HG02973 (cell line): ENCODE data around the gene KBTBD13.

Experiments used
- ATAC-seq: cut with Tn5 transposase; IDR thresholded peaks from one replicate; pipeline ENCODE4 v1.9.1; 2021; ENCODE audit warnings: moderate library complexity; ENCODE audit not compliant: unreplicated experiment

The KBTBD13 gene

DNA sequence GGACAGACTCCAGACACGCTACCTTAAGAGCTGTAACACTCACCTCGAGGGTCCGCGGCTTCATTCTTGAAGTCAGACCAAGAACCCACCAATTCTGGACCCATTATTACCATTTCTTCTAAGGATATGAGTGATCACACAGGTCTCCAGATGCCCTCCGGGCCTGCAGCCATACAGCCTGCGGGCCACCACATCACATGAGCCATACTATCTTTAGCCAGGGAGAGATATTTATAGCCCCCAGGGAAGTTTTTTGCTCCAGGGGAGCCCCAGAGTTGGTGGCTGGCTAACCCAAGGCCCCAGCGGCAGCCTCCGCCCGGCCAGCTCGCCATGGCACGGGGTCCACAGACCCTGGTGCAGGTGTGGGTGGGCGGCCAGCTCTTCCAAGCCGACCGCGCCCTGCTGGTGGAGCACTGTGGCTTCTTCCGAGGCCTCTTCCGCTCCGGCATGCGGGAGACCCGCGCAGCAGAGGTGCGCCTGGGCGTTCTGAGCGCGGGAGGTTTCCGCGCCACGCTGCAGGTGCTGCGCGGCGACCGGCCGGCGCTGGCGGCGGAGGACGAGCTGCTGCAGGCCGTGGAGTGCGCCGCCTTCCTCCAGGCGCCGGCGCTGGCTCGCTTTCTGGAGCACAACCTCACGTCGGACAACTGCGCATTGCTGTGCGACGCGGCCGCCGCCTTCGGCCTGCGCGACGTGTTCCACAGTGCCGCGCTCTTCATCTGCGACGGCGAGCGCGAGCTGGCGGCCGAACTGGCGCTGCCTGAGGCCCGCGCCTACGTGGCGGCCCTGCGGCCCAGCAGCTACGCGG lies at the start of gene KBTBD13:
Gene KBTBD13, plus strand, starts transcription at position 261 of the 805 bp plus-strand sequence. Its CDS starts 70 bp downstream, at position 331.
- no peak for ATAC-seq

DNA sequence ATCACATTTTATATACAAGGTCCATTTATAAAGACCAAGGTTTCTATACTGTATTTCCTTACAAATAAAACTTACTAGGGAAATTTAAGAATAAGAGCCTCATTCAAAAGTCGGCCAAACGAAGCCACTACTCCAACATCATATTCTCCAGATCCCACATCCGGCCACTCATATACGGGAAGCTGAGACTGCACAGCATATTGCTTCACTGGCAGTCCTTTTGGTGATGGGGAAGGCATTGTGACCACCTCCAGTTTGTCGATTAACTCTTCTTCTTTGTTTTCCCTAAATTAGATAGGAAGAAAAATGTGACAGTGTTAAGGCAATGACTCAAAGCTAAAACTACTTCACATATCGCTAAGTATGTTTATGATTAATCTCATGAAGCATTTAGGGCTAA lies 49.8 kb upstream of the KBTBD13 start:
- ATAC-seq = no peak

DNA sequence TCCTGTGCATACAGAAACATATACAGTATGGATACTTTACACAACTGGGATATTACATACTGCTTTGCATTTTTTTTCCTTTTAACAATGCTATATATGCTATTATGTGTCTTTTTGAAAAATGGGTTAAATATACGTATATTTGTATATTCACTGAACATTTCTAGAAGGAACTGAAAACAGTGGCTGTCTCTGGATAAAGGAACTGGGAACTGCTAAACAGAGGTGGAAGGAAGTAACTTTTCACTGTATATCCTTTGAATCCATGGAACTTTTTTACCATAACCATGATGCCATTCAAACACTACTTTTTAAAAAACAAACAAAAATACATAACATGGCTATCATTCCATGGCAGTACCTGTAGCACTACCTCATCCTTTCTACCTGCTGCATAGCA lies 49.0 kb upstream of the KBTBD13 start:
- no peak for ATAC-seq

DNA sequence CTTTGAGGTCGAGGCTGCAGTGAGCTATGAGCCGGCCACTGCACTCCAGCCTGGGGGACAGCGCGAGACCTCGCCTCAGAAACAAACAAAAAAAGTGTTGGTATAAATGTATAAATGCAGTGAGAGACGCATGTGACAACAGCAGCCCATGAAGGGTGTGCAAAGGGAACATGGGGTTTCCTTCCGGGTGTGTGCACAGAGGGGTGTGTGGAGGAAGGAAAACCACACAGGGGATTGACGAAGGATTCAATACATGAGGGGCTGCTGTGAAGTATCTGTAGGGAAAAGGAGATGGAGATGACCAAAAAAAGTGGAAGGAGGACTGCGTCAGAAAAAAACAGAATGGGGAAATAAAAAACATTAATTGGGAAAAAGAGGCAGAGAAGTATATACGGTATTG lies 48.2 kb upstream of the KBTBD13 start:
- no peak for ATAC-seq

DNA sequence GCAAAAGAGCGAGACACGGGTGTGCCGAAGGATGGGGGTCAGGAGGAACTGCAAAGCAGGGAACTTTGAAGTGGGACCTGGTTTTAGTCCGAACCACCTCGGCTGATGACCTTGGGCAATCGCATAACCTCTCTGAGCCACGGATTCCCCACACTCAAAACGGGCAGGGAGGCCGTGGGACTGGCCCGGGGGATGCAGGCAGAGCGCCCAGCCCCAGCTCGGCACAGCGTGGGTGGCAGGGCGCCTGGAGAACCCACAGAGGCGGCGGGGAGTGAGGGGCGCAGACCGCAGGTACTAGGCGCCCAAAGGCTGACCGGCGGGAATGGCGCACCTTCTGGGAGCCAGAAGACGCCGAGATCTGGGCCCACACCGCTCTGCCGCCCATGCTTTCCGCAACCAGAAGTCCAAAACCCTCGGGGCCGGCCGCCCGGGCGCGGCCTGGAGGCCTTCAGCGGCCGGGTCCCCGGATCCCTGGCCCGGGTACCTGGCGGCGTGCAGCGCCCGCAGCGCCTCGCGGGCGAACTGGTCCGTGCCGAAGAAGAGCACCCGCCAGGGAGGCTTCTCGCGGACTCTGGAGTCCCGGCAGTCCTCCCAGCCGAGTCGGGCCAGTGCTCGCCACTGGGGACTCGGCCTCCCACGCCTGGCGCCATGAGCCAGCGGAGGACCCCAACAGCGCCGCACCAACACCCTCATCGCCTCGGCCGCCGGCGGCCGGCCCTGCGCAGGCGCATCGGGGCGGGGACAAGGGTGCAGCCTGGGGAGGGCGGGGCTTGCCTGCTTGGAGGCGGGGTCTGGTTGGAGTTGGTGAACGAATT lies 47.4 kb upstream of the KBTBD13 start, which contains the start of gene MTFMT:
Gene MTFMT, minus strand, starts transcription at position 719 of the 815 bp plus-strand sequence. Its CDS starts 26 bp downstream, at position 693.
- ATAC-seq = peak; percentile 68

DNA sequence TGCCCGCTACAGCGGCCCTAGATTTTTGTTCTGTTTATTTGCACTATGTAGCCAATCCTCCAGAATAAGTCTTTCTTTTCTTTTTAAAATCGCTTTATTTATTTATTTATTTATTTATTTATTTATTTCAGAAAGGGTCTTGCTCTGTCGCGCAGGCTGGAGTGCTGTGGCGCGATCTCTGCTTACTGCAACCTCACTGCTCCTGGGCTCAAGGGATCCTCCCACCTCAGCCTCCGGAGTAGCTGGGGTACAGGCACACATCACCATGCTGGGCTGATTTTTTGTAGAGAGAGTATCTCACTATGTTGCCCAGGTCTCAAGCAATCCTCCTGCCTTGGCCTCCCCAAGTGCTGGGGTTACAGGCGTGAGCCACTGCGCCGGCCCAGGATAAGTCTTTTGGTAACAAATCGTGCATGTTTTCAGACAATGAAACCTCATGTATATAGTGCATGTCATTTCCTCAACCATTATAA lies 46.8 kb upstream of the KBTBD13 start:
- ATAC-seq = no peak

DNA sequence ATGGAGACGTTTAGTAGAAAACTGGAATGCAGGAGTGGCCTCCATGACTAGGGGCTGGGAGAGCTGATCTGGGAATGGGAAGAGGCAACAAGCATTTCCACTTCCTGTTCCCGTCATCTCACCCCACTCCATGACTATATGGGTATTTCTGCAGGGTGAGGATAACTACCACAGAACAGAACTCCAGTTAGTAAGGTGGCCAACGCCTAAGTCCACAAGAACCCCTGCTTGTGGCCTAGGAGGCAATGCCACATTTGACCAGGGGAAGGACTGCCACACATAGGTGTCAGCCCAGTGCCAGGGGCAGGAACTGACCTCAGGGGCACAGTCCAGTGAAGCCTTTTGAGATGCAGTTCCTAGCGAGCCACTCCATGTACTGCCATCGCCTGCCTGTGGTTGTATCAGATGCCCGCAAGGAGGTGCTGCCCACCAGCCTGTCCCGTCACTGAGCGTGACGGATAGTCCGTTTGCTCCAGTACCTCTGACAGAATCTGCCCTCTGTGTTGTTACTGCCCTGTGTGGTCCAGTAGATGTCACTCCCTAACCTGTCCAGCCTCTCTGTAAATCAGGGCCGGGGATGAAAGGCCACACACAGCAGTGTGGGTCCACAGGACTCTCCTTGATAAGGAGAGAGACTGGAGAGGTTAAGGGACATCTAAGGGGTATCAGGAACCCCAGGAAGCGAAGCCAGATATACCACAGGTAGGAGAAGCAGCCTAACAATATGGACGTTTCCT lies 43.6 kb upstream of the KBTBD13 start:
- no peak for ATAC-seq

DNA sequence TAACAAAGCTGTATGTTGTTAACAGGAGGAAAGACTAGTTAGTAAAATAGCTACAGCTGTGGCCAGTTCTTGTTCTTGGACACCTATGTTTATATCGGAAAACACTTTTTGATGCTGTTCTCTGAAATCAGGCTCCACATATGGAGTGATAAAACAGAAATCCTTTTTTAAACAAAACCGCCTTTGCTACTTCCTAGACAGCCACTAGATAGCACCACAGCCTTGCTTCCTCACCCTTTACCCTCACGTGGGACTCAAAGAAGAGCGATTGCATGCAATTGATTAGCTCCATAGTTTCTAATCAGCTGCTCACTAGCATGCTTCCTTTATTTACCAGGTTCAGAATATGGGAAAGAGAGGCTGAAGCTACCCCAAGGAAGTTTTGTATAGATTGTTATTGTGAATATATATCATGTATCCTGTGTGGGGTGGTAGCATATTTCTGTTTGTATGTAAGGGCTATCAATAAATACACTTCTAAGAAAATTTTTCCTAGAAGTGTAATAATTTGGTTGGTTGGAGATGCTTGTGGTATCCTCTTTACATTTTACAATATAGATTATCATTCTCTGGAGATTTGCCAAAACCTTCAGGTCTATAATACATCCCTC lies 42.8 kb upstream of the KBTBD13 start:
- no peak for ATAC-seq

DNA sequence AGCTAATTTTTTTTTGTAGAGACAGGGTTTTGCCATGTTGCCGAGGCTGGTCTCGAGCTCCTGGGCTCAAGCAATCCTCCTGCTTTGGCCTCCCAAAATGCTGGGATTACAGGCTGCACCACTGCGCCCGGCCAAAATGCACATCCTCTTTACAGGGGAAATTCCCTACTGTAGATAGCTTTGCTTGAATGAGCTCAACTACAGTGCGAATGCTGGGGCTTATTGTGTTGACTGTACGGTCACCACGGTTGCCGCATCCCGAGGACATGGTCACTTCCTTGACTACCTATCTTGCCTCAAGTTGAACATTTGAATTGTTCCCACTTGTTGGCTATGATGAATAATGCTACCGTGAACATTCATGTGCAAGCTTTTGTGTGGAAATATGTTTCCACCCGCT lies 41.8 kb upstream of the KBTBD13 start:
- ATAC-seq = no peak

DNA sequence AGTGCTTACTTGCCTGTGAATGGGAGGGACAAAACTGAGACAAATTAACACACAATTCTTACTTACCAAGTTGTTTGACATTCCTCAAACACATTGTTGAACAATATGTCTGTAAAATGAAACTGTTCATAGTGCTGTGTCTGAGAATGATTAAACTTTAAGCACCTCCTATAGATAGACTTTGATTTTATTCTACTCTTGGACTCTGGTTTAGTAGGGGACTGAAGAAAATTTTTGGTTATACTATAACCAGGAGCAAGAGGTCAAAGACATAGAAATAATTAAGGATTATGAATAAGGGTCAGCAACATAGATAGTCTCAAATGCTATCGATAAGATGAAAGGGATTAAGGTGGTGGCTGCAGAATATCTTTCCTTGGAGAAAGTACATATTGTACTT lies 39.2 kb upstream of the KBTBD13 start:
- no peak for ATAC-seq

DNA sequence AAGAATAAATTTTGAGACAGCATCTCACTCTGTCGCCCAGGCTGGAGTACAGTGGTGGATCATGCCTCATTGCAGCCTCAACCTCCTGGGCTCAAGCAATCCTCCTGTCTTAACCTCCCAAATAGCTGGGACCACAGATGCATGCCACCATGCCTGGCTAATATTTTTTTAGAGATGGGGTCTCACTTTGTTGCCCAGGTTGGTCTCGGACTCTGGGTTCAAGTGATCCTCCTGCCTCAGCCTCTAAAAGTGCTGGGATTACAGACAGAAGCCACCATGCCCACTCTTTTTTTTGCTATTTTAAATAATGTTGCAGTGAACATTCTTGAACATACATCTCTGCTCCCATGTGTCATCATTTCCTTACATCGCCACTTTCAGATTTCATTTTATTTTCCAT lies 38.1 kb upstream of the KBTBD13 start:
- ATAC-seq = no peak

DNA sequence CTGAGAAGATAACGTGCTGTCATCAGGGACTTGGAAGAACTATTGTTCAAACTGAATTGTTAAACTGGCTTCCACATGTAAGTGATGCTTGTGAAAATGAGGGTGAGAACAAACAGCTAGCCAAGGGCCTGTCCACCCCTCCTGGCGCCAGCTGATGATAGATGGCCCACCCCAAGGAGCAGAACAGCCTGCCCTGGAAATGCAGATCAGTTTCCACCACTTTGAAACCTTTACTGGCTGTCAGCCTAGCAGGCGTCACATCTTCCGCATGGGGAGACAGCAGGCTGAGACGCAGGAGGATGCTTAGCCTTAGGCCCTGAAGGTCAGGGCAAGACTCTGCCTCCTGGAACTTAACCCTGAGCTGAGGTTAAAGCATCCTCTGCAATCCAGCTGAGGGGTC lies 37.7 kb upstream of the KBTBD13 start:
- no peak for ATAC-seq

DNA sequence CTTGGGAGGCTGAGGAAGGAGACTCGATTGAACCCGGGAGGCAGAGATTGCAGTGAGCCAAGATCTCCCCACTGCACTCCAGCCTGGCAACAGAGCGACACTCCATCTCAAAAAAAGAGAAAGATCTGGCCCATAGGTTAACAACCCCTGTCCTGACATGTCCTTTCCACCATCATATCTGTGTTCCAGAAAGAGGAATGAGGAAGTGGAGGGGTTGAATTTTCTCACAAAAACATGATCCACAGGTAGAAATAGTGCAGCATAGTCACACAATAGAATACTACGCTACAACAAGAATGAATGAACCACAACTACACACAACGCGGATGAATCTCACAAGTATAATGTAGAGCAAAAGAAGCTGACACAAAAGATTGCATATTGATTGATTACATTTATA lies 36.1 kb upstream of the KBTBD13 start:
- ATAC-seq = no peak

DNA sequence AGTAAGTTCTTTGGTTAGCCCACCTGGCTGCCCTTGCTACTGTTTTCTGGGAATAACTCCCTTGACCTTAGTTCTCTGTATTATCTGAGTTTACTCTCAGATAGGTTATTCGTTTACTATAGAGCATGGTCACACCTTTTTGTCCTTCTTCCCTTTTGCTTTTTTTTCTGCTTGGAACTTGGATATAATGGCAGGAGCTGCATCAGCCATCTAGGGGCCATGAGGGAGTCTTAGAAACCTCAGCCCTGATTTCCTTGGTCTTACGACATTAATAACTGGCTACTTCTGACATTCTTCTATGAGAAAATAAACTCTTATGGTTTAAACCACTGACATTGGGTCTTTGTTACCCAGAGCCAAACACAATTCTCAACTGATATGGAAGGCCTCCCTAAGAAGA lies 34.8 kb upstream of the KBTBD13 start:
- no peak for ATAC-seq

DNA sequence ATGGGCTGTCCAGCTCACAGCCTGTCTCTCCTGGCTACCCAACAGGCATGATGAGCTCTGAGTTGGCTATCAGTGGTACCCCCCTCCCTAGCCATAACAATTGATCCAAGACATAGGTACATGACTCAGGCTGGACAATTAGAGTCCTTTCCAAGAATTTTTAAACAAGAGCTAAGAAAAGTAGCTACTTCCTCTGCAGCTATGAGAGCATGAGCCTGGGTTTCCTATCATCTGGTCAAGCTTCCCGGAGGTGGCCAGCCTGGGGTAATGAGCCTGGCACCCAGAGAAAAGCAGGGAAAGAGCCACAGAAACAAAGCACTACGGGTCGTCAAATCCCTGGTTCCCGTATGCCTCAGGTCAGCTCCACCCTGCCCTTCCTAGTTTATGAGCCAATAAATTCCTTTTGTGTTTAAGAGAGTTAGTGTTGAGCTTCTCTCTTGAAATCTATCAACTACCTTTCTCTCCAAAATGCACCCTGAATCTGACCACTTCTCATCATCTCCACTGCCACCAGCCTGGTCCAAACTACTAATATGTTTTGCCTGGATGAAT lies 33.7 kb upstream of the KBTBD13 start:
- no peak for ATAC-seq

DNA sequence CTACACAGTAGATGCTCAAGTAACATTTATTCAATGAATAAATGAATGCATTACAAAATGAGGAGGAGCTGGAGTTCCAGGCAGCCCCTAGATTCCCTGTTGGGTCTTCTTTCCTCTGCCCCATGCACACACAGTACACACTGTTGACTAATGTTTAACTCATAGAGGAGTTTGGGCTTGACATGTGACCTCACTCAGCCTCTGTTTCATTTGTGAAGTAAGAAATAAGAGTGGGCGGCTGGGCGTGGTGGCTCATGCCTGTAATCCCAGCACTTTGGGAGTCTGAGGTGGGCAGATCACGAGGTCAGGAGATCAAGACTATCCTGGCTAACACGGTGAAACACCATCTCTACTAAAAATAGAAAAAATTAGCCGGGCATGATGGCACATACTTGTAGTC lies 32.3 kb upstream of the KBTBD13 start:
- peak; percentile 46 for ATAC-seq

DNA sequence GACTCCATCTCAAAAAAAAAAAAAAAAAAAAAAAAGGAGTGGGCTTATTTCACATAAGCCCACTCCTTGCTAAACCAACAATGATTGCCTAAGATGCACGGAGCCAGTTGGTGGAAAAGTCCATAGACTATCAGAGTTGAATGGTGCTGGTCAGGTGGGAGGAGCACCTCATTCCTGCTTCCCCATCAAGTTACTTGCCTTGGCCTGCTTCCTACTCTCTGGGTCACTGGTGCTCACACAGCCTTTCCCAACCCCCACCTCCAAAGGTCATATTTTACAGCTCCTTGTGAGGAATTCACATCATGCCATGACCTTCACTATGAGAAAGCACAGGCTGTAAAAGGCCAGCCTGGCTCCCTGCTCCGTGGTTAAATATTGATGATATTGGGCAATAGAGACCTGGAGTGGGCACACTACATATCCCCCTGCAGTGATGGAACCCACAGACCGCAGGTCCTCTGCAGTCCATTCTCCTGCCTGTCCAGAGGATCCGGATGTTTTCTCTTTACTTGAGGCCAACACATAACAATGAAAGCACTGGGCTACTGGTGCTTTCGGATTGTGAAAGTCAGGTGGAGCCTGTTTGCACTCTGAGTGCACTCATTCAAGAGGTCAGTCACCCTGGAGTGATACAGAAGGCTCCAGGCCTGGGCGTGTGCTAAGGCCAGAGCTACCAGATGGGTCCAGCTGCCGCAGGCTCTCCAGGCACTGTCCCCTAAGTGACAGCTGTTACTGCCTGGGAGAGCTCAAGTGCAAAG lies 31.6 kb upstream of the KBTBD13 start, which contains the start of gene SLC51B:
Gene SLC51B, plus strand, starts transcription at position 664 of the 758 bp plus-strand sequence. CDS start 4,618 bp downstream, outside the sequence.
- ATAC-seq = no peak

DNA sequence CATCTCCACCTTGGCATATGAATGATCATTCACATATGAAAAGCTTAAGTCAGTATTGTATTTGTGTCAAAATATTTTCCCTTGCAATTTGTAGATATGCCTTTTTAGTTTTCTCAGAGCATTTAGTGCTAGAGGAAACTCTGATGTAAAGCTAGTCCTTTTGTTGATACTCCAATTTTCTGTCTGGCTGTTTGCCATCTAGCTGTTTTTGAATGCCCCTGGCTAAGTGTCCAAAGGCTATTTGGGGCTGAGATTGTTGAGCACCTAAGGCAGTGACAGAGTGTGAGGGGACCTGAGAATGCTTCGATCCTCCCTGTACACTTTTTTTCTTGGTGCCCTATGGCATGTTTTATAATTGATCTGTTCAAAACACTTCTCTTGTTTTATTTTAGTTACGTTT lies 28.3 kb upstream of the KBTBD13 start:
- ATAC-seq = no peak

DNA sequence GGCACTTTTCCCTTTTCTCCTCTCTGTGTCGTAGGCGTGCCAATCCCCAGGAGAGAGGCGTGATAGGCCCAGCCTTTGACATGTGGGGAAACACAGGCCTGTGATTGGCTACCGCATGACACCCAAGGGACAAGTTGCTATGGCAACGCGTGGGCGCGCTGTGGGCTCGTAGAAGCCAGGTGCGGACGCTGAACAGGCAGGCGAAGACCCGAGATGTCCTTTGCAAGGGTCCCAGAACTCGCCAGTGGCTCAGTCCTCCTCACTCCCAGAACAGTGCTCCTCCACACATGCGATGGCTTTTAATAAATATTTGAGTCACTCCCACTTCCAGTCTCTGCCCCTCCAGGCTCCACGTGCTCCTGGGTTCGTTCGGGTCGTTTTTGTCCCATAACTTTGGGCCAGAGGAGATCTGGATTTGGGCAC lies 27.1 kb upstream of the KBTBD13 start:
- peak; percentile 86 for ATAC-seq

DNA sequence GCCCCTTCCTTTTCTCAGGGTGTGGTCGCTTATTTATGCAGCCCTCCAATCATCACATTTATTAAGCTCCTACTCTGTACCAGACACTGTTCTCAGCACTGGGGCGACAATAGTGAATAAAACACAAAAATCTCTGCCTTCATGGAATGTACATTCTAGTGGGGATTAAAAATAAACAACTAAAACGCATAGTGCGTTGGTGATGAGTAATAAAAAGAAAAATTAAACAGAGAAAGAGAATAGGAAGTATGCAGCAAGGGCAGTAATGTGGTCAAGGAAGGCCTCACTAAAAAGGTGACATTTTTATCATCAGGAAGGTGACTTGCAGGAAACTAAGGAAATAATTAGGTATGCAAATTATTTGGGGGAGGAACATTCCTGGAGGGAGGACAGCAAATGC lies 26.3 kb upstream of the KBTBD13 start:
- ATAC-seq = no peak
